NCI-H2171 treated with DMSO at 0.1 percent for 48 hours (cell line): ENCODE data around the gene GXYLT1.
"Not testable (repeated sequence)": the region's sequence is repeated elsewhere in the genome, so short reads cannot be mapped to it uniquely, and the experiment has no call there.

Experiments
- DNase-seq: peaks from one replicate; lab custom pipeline; 2025; lab: John Stamatoyannopoulos, UW

Gene GXYLT1

GRCh38 chr12:42097971-42098370 lies 46.7 kb downstream of the GXYLT1 start:
- DNase-seq: no peak

- DNase-seq: peak; percentile 73
Observed at GRCh38 chr12:42094277-42094676, 50.4 kb downstream of the GXYLT1 start.

GRCh38 chr12:42091769-42092168 lies 52.9 kb downstream of the GXYLT1 start:
- DNase-seq: no peak

DNA sequence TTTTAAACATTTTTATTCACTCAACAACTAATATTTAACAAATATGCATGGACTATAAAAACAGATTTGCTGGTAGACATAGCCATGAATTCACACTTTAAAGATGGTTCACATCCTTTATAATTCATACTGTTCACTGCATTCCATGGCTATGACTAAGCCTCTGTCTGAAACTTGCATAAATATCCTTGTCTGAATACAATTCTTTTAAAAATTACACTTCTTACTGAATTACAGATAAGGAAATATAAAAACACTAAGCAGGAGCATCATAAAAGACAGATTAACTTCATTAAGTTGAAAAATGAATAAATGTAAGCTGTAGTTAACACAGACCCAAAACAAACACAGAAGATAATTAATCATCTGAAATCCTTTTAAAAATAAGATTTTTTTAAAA lies 53.8 kb downstream of the GXYLT1 start:
- no peak for DNase-seq

DNA sequence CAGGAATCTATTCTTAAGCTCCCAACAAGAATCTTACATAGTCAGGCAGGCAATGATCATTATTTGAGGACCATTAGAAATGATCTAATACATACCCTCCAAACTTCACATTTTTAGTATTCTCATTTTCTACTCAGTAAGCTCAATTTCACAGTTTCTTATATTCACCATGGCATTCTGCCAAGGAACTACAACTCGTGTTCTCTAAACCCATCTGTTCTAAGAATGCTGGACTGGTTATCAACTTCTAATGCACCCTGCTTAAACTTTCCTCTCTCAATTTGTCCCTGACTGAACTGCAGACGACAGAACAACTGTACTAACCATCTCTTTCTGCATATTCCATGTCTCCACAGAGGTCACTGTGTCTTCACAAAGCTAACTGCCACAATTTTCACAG lies 58.6 kb downstream of the GXYLT1 start:
- peak; percentile 44 for DNase-seq

- no peak for DNase-seq
Observed at GRCh38 chr12:42085594-42085993, 59.1 kb downstream of the GXYLT1 start.

DNA sequence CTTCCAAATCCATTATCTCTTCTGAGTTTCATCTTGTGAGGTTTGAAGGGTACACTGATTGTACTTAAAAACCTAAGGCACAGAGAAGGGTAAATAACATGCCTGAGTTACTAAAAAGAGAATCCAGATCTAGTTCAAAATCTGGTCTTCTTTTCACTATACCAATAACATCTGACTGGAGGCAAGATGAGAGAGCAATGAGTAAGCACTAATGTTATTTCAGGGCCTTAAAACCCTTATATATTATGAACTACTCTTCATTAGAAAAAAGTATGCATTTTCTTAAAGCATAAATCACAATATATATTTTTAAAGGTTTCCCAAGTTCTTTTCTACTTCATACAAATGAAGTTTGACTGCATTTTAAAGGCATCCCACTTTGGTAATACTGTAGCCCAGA lies 60.2 kb downstream of the GXYLT1 start:
- no peak for DNase-seq

DNA sequence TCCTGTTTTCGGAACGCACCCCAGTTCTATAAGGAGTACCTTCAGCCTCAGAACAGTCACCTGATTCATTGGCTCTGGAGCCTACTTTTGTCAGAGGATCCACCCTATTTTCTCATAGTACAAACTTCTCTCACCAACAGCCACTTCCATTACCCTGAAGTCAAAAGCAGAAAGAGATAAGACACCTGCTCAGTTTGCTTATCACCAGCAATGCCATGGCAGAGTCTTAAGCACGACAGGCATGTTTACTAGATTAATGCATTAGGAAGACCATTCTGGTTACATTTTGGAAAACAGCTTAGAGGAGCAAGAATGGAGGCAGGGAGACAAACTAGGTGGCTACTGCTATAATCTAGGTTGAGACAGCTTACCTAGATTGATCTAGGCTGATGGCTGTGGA lies 67.7 kb downstream of the GXYLT1 start:
- no peak for DNase-seq

DNA sequence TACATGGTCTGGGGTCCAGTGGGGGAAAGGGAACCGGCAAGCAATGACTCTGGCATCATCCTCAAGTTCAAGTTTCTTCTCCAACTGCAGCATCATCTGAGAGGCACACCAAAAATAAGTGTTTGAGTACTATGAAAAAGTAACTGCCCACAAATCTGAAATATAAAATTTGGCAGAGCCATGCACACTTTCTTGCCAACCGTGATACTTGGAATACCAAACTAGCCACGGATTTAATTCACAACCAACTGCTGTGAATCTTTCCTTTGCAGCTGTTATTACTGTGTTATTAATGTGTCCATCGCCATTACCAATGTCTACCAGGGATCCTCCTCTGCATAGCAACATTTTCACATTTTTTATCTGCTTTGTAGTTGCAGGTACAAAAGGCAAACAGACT lies 74.6 kb downstream of the GXYLT1 start:
- DNase-seq: no peak

DNA sequence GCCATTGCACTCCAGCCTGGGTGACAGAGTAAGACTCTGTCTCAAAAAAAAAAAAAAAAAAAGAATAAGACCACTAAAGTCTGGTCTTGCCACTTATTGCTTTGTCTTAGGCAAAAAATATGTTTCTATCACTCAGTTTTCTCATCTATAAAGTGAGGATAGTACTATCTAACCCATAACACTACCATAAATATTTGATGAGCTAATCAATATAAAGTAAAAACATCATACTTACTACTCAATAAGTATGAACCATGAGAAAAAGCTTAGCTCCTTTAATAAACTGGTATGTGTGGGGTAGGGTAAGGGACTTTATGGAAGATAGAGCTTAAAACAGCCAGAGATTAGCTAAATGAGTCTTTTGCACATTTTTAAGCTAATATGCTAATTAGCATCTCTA lies 85.5 kb downstream of the GXYLT1 start:
- no peak for DNase-seq

GRCh38 chr12:42056130-42056529 lies 88.5 kb downstream of the GXYLT1 start:
- DNase-seq: no peak

DNA sequence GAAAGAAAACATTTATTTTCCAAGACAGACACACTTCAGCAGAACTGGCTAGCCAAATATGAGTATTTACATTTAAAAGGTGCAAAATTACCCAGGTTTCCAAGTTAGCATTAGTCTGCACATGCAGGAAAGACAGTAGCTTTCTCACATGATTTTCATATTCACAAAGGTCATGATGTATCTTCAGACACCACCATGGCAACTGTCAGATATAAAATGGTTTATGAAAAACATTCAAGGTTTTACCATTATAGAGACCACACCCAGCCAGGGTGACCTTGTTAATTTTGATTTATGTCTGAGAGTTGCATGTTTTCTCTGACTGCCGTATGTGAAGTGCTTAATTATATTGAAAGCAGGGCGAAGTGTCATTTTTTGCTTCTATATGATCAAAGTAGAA lies 91.2 kb downstream of the GXYLT1 start:
- no peak for DNase-seq

DNA sequence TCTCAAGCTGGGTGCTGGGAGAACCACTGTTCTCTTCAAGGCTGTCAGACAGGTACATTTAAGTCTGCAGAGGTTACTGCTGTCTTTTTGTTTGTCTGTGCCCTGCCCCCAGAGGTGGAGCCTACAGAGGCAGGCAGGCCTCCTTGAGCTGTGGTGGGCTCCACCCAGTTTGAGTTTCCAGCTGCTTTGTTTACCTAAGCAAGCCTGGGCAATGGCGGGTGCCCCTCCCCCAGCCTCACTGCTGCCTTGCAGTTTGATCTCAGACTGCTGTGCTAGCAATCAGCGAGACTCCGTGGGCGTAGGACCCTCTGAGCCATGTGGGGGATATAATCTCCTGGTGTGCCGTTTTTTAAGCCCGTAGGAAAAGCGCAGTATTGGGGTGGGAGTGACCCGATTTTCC lies 95.7 kb downstream of the GXYLT1 start:
- not testable (repeated sequence) for DNase-seq

- no peak for DNase-seq
Observed at GRCh38 chr12:42039577-42039976, 105.1 kb downstream of the GXYLT1 start.

GRCh38 chr12:42039176-42039575 lies 105.5 kb downstream of the GXYLT1 start:
- no peak for DNase-seq

DNA sequence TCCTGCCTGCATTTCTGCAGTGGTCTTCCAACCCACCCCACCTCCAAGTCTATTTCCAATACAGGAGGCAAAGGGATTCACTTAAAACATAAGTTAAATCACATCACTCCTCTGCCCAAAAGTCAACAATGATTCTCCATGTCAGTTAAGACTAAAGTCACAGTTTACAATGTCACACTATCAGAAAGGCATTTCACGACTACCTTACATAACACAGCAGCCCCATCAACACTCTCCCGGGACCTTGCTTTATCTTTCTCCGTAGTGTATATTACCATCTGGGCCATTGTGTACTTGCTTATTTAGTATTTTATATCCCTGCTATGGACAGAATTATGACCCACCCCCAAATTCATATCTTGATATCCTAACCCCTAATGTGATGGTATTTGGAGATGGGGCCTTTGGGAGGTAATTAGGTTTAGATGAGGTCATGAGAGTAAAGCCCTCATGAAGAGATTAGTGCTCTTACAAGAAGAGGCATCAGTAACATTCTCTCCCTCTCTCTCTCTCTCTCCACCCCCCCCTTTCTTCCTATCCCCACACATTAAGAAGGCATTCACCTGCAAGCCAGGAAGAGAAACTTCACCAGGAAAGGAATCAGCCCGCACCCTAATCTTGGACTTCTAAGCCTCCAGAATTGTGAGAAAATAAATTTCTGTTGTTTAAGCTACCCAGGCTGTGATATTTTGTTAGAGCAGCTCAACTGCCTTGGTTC lies 112.7 kb downstream of the GXYLT1 start:
- DNase-seq: no peak
